ENCODE data around the gene POC5.
A peak's percentile ranks its signal among the peaks of the same experiment; 100 is the strongest.
"Not testable (repeated sequence)": the region's sequence is repeated elsewhere in the genome, so short reads cannot be mapped to it uniquely, and the experiment has no call there.

Gene POC5, protein sequence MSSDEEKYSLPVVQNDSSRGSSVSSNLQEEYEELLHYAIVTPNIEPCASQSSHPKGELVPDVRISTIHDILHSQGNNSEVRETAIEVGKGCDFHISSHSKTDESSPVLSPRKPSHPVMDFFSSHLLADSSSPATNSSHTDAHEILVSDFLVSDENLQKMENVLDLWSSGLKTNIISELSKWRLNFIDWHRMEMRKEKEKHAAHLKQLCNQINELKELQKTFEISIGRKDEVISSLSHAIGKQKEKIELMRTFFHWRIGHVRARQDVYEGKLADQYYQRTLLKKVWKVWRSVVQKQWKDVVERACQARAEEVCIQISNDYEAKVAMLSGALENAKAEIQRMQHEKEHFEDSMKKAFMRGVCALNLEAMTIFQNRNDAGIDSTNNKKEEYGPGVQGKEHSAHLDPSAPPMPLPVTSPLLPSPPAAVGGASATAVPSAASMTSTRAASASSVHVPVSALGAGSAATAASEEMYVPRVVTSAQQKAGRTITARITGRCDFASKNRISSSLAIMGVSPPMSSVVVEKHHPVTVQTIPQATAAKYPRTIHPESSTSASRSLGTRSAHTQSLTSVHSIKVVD

DNA sequence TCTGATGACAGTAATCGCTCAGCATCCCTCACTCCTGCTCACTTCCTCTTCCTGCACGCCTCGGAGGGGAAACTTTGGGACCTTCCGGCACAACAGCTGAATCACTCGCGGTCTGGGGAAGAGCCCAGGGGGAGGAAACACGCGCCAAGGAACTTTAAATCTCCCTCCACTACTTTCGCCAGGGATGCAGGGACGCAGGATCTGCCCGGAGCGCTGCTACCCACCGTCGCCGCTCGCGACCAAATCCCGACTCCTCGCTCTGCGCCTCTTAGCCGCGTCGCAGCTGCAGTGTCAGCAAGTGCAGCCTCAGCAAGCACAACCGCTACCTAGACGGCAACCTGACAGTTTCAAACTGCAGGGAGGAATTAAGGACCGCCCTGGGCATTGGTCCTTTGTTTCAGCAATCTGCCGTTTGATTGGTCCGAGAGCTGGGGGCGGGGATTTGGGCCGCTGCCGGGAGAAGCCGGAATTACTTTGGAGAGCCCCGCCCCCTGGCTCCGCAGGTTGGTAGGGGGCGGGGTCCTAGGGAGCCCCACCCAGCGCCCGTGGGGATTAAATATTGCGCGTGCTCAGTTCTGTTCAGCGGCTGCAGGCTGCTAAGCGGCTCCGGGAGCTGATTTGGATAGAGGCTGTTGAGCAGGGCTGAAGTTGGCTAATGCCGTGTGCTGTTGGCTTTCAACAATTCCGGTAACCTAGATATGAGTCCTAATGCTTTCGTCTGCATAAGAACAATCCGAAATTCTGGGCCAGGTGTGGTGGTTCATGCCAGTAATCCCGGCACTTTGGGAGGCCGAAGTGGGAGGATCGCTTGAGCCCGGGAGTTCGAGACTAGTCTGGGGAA lies at the start of gene POC5:
Gene POC5, minus strand, starts transcription at position 356 of the 841 bp plus-strand sequence. CDS start 4,500 bp downstream, outside the sequence.
- DNase-seq (ENCODE audit: low read depth in 2 of 3, low spot score in 2 of 3) = peak; percentile 91 to 97 (median 92)

DNA sequence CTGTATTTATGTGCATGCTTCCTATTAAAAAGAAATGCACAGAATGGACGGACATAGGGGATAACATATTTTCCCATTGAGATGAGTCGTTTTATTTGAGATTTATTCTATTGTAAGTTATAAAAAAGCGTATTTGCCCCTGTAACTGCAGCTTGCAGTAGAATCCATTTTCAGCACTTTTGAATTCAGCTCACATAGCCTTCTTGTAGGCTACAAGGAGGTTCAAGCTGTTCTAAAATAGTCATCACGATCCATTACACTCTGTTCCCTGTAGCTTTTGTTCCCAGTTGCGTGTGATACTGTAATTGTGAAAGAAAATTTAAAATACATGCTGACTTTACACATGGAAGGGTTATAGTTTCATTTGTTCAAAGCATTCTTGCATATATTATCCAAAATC lies 40.9 kb upstream of the POC5 start:
- no peak for DNase-seq (ENCODE audit: low read depth in 2 of 3, low spot score in 2 of 3)

DNA sequence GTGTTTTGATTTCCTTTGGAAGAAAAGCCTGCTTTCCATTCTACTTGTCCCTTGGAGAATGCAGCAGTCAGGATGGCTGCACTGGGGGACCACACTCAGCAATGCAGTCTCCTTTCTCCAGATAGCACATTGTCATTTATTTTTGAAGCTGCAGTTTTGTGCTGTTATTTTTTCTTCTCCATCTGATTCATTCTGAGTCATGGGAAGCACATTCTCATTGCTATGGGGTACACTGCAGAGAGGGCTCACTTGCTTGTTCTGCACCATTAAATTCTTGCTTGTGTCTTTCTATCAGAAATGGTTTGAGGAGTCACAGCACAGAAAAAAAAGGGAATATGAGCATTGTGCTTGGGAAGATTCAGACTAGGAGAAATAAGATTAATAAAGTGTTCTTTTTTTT lies 39.7 kb upstream of the POC5 start:
- no peak for DNase-seq (ENCODE audit: low read depth in 2 of 3, low spot score in 2 of 3)

DNA sequence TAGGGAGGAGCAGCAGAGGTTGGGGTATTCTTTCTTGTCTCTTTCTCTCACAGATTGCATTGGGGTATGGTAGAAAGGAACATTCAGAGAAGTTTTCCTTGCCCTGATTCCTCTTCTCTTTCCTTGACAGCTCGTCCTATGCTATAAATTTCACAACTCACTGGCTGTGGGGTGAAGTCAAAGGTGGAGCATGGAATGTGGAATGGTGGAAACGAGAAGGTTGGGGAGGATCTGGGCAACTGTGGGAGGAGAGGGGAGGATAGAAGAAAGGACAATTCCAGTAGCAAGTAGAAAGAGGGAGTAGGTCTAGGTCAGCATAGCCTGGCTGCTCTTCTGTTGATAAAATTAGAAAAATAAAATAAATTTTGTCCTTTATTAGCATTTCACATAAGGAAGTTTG lies 39.0 kb upstream of the POC5 start:
- DNase-seq (ENCODE audit: low read depth in 2 of 3, low spot score in 2 of 3) = no peak

DNA sequence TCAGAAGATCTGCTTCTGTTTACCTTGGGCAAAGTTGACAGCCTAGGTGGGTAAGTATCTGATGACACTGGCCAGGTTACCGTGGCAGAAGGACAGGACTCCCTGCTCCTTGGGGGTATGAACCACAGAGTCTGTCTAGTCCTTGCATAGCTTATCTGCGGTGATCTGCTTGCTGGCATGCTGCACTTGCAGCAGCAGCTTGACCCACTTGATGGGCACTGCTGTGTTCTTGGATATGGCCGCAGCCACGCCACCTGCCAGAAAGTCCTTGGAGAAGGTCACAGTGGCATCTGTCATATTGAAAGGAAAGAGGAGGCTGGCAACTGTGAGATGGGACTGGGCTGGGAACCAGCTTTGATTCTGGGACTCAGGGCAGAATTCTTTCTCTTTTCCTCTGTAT lies 35.9 kb upstream of the POC5 start:
- no peak for DNase-seq (ENCODE audit: low read depth in 2 of 3, low spot score in 2 of 3)

DNA sequence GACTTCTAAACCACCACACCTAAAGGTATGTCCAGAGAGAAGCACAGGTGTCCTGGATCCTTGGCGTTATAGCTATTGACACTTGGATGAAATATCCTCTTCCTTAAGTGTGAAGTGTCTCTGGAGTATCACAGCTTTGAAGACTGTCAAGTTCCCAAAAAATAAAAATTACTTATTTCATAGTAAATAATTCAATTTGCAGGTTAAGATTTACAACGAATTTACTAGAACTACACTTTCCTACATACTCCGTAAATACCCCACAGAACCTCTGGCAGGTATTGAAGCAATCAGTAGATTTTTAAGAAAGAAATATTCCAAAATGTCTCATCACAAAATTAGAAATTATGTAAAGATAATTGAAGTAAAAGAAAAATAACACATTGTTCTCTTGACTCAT lies 27.1 kb upstream of the POC5 start:
- no peak for DNase-seq (ENCODE audit: low read depth in 2 of 3, low spot score in 2 of 3)

DNA sequence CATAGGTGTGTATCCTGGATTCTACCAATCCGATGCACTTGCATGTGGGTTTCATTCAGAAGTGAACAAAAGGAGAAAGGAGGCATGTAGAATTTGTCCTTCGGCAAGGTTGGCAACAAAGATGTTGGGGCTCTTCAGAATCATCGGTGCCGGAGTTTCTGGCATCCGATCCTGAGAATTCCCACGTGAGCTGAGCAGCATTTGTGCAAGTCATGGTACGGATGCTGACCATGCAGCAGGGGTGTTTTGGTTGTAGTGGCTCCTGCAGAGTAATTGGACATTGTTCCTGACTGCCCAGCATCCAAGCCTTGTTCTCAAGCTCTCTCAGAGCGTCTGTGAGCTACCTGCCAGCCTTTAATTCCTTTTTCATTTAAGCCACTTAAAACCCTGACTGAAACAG lies 19.0 kb upstream of the POC5 start:
- DNase-seq (ENCODE audit: low read depth in 2 of 3, low spot score in 2 of 3) = no peak

DNA sequence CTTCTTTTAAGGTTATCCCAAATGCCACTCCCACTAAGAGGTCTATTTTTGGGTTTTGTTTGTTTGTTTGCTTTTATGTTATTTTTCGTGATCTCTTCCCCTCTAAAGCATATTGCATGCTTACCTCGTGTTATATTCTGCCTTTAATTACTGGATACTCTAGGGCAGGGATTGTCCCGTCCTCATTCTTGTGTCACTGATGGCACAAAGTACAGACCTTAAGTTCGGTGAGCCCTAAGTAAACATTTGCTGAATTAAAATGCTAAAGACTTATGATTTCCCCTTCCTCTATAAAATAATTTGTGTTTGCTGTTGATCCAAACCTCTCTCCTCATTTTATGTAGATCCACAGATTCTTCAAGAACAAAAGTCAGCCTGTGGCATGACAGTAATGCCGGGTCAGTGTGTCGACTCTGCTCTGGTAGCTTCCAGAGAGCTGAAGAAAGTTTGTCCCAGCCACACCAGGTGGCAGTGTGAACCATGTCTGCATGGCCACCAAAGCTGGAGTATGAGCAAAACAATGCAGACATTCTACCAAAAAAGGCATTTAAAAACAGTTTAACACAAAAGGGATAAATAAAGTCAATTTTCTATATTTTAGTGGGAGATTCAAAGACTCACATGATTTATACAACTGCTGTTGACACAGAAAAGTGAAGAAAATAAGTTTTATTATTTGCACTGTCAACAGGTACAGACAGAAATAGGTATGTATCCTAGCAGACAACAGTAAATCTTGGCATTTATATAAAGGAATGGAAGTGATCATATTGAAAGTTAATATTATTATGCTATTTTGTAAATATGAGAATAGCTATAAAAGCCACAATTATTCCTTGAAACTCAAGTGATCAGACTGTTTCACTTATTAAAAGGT lies 17.9 kb upstream of the POC5 start:
- DNase-seq (ENCODE audit: low read depth in 2 of 3, low spot score in 2 of 3) = no peak

DNA sequence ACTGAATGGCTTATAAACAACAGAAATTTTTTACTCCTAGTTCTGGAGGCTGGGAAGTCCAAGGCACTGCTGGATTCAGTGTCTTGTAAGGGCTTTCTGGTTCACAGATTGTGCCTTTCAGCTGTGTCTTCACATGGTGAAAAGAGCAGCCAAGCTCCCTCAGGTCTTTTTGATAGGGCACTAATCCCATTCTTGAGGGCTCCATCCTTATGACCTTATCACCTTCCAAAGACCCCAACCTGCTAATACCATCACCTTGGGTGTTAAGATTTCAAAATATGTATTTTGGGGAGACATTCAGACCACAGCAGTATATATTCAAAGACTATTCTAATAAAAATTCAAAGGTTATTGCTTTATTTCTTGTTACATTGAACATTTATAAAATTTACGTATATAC lies 16.5 kb upstream of the POC5 start:
- no peak for DNase-seq (ENCODE audit: low read depth in 2 of 3, low spot score in 2 of 3)

DNA sequence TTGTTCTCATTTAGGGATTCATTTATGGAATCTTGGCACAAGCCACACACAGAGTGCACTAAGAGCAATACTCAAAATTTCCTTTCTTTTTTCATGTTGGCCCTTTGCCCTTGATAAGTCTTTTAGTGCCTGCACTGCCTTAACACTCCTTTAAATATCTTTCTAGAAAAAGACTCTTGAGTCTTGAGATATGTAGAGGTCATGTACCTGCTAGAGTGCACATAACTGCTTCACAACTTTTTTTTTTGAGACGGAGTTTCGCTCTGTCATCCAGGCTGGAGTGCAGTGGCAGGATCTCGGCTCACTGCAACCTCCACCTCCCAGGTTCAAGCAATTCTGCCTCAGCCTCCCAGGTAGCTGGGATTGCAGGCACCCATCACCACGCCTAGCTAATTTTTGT lies 14.3 kb upstream of the POC5 start:
- DNase-seq (ENCODE audit: low read depth in 2 of 3, low spot score in 2 of 3) = not testable (repeated sequence)

DNA sequence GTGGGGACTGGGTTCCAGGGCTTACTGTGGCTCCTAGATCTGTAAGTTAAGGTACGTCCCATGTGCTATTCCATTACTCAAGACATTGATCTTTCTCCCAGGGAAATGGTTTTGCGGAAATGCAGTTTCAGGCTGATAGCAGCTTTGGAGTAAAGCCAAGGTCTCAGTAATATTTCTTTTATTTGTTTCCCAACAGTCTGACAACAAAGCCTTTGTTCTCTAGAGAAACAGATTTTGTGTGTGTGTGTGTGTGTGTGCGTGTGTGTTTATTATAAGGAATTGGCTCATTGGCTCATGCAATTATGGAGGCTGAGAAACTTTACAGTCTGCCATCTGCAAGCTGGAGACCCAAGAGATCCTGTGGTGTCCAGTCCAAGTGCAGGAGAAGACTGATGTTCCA lies 12.1 kb upstream of the POC5 start:
- DNase-seq (ENCODE audit: low read depth in 2 of 3, low spot score in 2 of 3) = no peak

DNA sequence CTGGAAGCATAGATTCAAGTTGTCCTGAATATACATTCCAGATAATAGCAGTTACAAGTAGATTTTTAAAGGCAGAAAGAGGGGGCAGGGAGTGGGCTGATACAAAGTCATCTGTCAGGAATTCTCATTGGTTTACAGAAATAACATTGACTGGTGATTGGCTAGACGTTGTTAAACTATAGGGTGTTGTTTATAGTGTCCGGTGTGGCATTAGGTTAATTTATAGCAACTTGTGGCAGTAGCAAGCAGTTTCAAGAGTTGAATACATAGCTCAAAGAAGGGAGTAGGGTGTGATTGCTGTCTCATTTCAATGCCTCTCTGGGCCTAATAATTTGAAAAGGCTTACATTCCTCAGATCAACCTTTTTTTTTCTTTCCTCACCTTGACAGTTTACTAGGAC lies 10.7 kb upstream of the POC5 start:
- no peak for DNase-seq (ENCODE audit: low read depth in 2 of 3, low spot score in 2 of 3)

DNA sequence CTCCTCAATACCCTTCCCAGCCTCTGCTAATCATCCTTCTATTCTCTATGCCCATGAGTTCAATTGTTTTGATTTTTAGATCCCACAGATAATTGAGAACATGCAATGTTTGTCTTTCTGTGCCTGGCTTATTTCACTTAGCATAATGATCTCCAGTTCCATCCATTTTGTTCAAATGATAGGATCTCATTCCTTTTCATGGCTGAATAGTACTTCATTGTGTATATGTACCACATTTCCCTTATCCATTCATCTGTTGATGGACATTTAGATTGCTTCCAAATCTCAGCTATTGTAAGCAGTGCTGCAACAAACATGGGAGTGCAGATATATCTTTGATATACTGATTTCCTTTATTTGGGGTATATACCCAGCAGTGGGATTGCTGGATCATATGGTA lies 9.0 kb upstream of the POC5 start:
- DNase-seq (ENCODE audit: low read depth in 2 of 3, low spot score in 2 of 3) = not testable (repeated sequence)

DNA sequence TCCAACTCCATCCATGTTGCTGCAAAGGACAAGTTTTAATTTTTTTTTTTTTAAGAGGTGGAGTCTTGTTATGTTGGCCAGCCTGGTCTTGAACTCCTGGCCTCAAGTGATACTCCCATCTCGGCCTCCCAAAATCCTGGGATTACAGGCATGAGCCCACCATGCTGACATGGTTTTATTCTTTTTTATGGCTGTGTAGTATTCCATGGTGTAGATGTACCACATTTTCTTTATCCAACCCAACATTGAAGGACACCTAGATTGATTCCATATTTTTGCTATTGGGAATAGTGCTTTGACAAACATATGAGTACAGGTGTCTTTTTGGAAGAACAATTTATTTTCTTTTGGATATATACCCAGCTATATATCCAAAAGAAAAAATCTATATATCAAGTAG lies 6.1 kb upstream of the POC5 start:
- DNase-seq (ENCODE audit: low read depth in 2 of 3, low spot score in 2 of 3) = no peak

DNA sequence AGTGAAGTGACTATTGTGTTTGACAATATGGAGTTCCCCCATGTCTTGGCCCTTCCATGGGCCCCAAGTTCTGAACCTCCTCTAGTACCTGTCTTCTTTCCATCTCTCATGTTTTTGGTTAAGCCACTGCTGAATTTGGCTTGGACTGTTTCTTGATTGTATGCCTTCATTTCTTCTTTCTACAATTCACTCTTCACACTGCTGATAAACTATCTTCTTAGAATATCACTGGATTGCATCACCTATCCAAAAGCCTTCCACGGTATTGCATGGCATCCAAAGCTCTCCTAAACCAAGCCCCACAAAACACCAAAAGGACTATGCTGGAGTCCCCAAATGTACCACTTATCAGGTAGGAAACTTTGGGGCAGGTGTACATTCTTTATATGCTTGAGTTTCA lies 4.3 kb upstream of the POC5 start:
- DNase-seq (ENCODE audit: low read depth in 2 of 3, low spot score in 2 of 3) = no peak

DNA sequence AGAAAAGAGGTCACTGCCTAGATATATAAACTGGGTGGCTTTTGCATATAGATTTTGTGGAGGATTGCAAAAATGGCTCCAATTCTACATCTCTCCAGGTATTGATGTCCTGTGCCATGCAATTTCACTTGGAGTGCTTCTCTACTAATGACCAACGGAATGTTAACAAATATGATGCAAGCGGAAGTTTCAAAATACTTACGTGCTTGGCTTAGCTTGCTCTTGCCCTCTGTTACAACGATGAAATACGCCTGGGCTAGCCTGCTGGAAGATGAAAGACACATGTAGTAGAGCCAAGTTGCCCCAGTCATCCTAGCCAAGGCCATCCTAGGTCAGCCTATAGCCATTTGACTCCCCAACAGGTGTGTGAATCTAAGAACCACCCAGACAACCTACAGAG lies 3.6 kb upstream of the POC5 start:
- no peak for DNase-seq (ENCODE audit: low read depth in 2 of 3, low spot score in 2 of 3)

DNA sequence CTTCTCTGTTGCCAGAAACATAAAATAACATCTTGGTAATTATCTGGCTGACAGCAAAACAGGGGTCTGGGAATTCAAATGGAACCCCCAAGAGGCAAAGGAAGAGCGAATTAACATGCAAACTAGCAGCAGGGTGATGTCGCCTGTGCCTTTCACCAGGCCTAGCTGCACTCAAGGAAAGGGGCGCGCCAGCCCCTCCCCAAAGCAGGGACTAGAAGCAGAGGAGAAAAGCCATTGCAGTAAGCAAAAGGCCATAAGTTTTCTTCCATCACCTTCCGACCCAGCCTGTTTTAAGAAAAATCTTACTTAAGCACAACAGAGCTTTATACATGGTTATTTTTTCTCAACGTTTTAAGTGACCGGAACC lies 539 bp downstream of the POC5 start:
- DNase-seq (ENCODE audit: low read depth in 2 of 3, low spot score in 2 of 3) = no peak

DNA sequence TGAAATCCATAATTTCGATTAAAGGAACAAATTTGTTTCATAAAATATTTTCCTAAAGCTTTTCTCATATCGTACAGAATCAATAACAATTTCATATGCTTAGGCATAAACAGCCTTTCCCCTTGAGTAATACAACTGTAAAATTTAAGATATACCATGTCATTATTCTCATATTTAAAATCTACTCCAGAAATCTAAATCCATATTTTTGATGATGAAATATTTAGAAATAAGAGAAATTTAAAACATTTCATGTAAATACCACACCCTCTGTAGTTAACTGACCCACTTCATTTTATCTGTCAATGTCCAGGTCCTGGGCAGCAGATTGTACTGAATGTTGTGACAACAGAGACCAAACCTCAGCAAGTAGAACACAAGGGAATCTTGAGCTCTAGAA lies 5.1 kb downstream of the POC5 start:
- DNase-seq (ENCODE audit: low read depth in 2 of 3, low spot score in 2 of 3) = no peak

DNA sequence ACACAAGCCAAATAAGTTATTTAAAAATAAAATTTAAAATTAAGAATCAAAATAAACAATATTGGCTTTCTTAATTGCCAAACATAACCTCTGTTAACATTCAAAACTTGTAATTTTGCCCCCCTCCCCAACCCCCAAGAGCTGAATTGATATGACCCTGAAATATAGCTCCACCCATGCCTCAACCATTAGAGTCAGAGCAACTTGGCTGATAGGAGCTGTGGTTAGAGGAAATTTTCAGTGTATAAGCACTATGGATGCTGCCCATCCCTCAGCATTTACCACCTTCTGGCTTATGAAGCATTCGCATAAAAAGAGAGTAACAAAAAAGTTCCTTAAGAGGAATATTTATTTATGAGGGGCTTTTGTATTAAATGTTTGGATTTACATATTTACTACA lies 6.1 kb downstream of the POC5 start:
- DNase-seq (ENCODE audit: low read depth in 2 of 3, low spot score in 2 of 3) = no peak

DNA sequence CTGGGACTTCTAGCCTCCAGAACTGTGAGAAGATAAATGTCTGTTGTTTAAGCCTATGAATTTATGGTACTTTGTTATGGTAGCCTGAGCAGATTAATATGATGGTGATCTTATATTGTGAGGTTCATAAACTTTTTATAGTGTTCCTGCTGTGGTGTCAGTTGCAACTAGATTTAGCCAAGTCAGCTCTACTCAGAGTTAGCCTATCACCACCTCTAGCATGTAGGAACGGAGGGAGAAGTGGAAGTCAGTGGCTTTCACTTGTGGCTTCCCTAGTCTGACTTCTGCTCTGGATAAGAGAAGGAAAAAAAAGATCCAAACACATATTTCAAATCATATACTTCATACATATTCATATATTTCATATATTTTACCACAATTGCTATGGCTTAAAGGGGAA lies 6.6 kb downstream of the POC5 start:
- DNase-seq (ENCODE audit: low read depth in 2 of 3, low spot score in 2 of 3) = no peak

DNA sequence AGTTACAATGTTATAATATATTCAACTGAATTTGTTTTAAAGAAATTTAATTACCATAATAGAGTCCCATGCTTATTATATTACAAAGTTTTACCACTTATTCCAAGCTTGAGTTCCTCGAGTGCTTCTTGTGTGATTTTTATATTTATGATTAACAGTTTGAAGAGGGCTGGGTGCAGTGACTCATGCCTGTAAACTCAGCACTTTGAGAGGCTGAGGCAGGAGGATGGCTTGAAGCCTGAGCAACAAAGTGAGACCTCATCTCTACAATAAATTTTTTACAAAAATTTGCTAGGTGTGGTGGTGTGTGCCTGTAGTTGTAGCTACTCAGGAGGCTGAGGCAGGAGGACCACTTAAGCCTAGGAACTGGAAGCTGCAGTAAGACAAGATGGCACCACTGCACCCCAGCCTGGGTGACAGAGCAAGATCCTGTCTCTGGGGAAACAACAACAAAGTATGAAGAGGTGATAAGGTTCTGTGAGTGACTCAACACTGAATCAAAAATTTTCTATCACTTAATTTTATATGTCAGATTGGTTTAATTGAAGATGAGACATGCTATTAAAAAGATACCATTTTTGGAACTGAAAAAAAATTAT lies 9.2 kb downstream of the POC5 start:
- no peak for DNase-seq (ENCODE audit: low read depth in 2 of 3, low spot score in 2 of 3)

Data from activated CD8-positive, alpha-beta memory T cell treated with anti-CD3 and anti-CD28 coated beads for 48 hours (primary cell).